GM12891 (cell line): ENCODE results near the gene TNK2.

ENCODE experiments used
- POLR2A ChIP-seq: IDR thresholded peaks from 2 replicates; pipeline ENCODE4 v1.6.1; 2011; ENCODE audit warnings: low read depth, low read length, control low read depth
- POLR2AphosphoS5 ChIP-seq: IDR thresholded peaks from 2 replicates; pipeline ENCODE4 v1.6.1; 2011; ENCODE audit warnings: low read depth, low read length, control low read depth
- POU2F2 ChIP-seq: IDR thresholded peaks from 2 replicates; pipeline ENCODE4 v1.6.1; 2011; ENCODE audit warnings: low read depth, mild to moderate bottlenecking, control low read depth, low read length, moderate library complexity
- SPI1 ChIP-seq: IDR thresholded peaks from 2 replicates; pipeline ENCODE4 v1.6.1; 2011; ENCODE audit warnings: low read depth, low read length, control low read depth
- TAF1 ChIP-seq: IDR thresholded peaks from 2 replicates; pipeline ENCODE4 v1.6.1; 2011; ENCODE audit warnings: low read depth, low read length, control low read depth

- TF ChIP-seq POLR2A = no peak
- TF ChIP-seq POLR2AphosphoS5 = no peak
- TF ChIP-seq SPI1 = no peak
- TF ChIP-seq TAF1 = no peak
- TF ChIP-seq POU2F2 = no peak
Measured at GRCh38 chr3:195865752-195866151, 42.6 kb downstream of the TNK2 start.
